ENCODE results near the gene ADGRV1. TPM values are rescaled to one million over a fixed set of nuclear protein-coding genes. Genes with fewer than 3 reads are reported as not detected.
A peak's percentile ranks its signal among the peaks of the same experiment; 100 is the strongest.
"Not testable (repeated sequence)": the region's sequence is repeated elsewhere in the genome, so short reads cannot be mapped to it uniquely, and the experiment has no call there.

The ADGRV1 gene
- total RNA-seq, 1 donor, result 0.43 TPM

GRCh38 chr5:90968319-90968718 lies 409.7 kb downstream of the ADGRV1 start:
- peak; percentile 21 for DNase-seq (ENCODE audit: low read depth)
- TF ChIP-seq, protein P1, sequence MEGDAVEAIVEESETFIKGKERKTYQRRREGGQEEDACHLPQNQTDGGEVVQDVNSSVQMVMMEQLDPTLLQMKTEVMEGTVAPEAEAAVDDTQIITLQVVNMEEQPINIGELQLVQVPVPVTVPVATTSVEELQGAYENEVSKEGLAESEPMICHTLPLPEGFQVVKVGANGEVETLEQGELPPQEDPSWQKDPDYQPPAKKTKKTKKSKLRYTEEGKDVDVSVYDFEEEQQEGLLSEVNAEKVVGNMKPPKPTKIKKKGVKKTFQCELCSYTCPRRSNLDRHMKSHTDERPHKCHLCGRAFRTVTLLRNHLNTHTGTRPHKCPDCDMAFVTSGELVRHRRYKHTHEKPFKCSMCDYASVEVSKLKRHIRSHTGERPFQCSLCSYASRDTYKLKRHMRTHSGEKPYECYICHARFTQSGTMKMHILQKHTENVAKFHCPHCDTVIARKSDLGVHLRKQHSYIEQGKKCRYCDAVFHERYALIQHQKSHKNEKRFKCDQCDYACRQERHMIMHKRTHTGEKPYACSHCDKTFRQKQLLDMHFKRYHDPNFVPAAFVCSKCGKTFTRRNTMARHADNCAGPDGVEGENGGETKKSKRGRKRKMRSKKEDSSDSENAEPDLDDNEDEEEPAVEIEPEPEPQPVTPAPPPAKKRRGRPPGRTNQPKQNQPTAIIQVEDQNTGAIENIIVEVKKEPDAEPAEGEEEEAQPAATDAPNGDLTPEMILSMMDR (IDR thresholded peaks at IDR 0.05; ENCODE audit: insufficient read depth, low read depth, low read length), result no peak
- no peak overlapping the region for H3K4me3 ChIP-seq (ENCODE audit: low read depth, low read length)

- not testable (repeated sequence) for H3K4me3 ChIP-seq (ENCODE audit: low read depth, low read length); DNase-seq (ENCODE audit: low read depth)
Observed at GRCh38 chr5:90969945-90970344, 411.3 kb downstream of the ADGRV1 start.

- TF ChIP-seq, protein P1 (IDR thresholded peaks at IDR 0.05; ENCODE audit: insufficient read depth, low read depth, low read length), result no peak
- DNase-seq (ENCODE audit: low read depth), result no peak
- no peak overlapping the region for H3K4me3 ChIP-seq (ENCODE audit: low read depth, low read length)
Observed at GRCh38 chr5:90981177-90981576, 422.6 kb downstream of the ADGRV1 start.

GRCh38 chr5:90981821-90982220 lies 423.2 kb downstream of the ADGRV1 start:
- H3K4me3 ChIP-seq (ENCODE audit: low read depth, low read length), result no peak overlapping the region
- no peak for DNase-seq (ENCODE audit: low read depth)
- TF ChIP-seq, protein P1 (IDR thresholded peaks at IDR 0.05; ENCODE audit: insufficient read depth, low read depth, low read length), result no peak

- TF ChIP-seq, protein P1 (IDR thresholded peaks at IDR 0.05; ENCODE audit: insufficient read depth, low read depth, low read length), result no peak
- DNase-seq (ENCODE audit: low read depth), result no peak
- H3K4me3 ChIP-seq (ENCODE audit: low read depth, low read length), result no peak overlapping the region
Observed at GRCh38 chr5:90982576-90982975, 424.0 kb downstream of the ADGRV1 start.

- TF ChIP-seq, protein P1 (IDR thresholded peaks at IDR 0.05; ENCODE audit: insufficient read depth, low read depth, low read length), result no peak
- peak; percentile 89 for DNase-seq (ENCODE audit: low read depth)
- H3K4me3 ChIP-seq (ENCODE audit: low read depth, low read length), result no peak overlapping the region
Observed at GRCh38 chr5:90983148-90983547, 424.6 kb downstream of the ADGRV1 start.

GRCh38 chr5:90983711-90984124 lies 425.1 kb downstream of the ADGRV1 start:
- H3K4me3 ChIP-seq (ENCODE audit: low read depth, low read length), result no peak overlapping the region
- peak; percentile 54 for DNase-seq (ENCODE audit: low read depth)
- TF ChIP-seq, protein P1 (IDR thresholded peaks at IDR 0.05; ENCODE audit: insufficient read depth, low read depth, low read length), result no peak

Data from fibroblast of villous mesenchyme (primary cell).